ENCODE measurements around the gene LGALS3BP.
A peak's percentile ranks its signal among the peaks of the same experiment; 100 is the strongest.
"Not testable (repeated sequence)": the region's sequence is repeated elsewhere in the genome, so short reads cannot be mapped to it uniquely, and the experiment has no call there.

Gene LGALS3BP

GRCh38 chr17:78963378-78963777 is 16.3 kb downstream of the LGALS3BP start:
- no peak for DNase-seq (ENCODE audit: low spot score)

DNA sequence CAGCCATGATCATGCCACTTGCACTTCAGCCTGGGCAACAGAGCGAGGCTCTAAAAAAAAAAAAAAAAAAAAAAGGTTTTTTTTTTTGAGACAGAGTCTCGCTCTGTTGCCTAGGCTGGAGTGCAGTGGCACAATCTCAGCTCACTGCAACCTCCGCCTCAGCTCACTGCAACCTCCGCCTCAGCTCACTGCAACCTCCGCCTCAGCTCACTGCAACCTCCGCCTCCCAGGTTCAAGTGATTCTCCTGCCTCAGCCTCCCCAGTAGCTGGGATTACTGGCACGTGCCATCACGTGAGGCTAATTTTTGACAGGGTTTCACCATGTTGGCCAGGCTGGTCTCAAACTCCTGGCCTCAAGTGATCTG is 16.8 kb downstream of the LGALS3BP start:
- not testable (repeated sequence) for DNase-seq (ENCODE audit: low spot score)

DNA sequence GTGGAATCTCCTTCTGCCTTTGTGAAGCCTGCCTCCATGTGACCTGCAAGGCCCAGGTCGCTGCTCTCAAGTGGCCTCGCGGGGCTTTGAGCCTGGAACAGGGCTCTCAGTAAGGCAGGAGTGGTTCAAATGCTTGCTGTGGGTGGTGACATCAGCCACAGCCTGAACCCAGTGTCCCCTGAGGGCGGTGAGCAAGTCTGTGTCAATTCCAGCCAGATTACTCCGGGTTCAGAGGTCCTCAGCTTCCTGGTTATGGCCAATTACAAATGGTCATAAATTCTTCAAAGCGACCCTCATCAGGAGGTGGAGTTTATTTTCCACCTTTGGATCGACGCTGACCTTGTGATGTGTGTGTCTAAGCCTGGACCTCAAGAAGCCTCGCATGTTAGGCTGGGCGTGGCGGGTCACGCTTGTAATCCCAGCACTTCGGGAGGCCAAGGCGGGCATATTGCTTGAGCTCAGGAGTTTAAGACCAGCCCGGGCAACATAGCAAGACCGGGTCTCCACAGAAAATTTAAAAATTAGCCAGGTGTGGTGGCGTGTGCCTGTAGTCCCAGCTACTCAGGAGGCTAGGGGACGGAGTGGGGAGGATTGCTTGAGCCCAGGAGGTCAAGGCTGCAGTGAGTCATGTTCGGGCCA is 17.3 kb downstream of the LGALS3BP start:
- DNase-seq (ENCODE audit: low spot score) = peak; percentile 56

- DNase-seq (ENCODE audit: low spot score) = no peak
Observed at GRCh38 chr17:78961571-78961970, 18.2 kb downstream of the LGALS3BP start.

DNA sequence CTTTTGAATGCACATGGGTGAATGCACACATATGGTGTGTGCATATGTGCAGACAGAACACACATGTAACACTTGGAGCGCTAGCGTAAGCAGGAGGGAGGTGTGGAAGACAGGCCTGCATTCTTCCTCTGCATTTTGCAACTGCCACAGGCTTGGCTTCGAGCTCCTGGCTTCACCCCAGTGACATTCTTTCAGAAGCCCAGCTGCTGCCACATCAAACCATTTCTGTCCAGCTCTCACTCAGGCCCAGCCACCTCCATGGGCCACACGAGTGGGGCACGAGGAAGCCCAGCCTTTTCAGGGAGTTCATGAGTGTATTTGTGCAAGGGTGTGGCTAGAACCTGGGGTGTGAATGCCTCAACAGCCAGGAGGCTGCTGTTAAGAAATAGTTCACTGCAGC is 18.8 kb downstream of the LGALS3BP start:
- DNase-seq (ENCODE audit: low spot score) = no peak

GRCh38 chr17:78959803-78960202 is 19.9 kb downstream of the LGALS3BP start:
- DNase-seq (ENCODE audit: low spot score) = no peak

DNA sequence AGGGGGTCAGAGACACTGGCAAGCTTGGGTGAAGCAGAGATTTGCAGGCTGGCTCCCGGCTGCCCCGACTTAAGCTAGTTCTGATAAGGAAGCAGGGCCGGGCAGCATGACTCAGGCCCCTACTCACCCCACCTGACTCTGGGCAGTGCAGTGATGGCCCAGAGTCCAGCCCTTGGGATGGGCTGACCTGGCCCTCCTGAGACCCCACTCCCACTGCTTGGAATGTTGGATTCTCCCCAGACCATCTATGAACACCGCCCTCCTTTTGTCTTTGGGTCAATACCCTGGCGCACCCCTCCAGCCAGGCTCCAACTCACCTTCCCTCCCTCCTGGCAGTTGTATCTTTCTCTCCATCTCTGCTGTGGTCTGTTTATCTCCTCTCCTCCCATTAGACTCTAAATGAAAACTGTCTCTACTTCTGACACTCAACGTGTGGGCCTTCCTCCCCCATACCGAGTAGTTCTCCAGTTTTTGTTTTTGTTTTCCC is 21.0 kb downstream of the LGALS3BP start:
- DNase-seq (ENCODE audit: low spot score) = no peak

- DNase-seq (ENCODE audit: low spot score) = no peak
Observed at GRCh38 chr17:78957128-78957527, 22.6 kb downstream of the LGALS3BP start.

- no peak for DNase-seq (ENCODE audit: low spot score)
Observed at GRCh38 chr17:78956254-78956653, 23.5 kb downstream of the LGALS3BP start.

GRCh38 chr17:78954684-78955083 is 25.0 kb downstream of the LGALS3BP start:
- no peak for DNase-seq (ENCODE audit: low spot score)

GRCh38 chr17:78953356-78954350 is 26.1 kb downstream of the LGALS3BP start:
- peak; percentile 57 for DNase-seq (ENCODE audit: low spot score)

DNA sequence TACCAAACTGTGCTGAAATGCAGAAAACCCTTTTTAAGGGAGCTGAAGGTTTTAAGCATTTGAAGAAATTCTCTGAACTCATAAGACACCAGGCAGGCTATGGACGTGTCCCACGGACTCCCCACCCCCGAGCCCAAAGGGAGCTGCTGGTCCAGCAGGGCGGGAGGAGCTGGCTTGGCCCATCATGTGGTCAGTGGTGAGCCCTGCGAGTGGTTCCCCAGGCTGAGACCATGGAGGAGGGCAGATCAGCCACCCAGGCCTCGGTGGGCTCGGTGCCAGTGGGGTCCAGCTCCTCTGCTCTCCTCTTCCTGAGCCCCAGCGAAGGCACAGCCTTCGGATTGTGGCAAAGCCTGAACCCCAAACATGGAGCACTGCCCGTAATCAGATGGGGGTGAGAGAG is 27.0 kb downstream of the LGALS3BP start:
- DNase-seq (ENCODE audit: low spot score) = no peak

DNA sequence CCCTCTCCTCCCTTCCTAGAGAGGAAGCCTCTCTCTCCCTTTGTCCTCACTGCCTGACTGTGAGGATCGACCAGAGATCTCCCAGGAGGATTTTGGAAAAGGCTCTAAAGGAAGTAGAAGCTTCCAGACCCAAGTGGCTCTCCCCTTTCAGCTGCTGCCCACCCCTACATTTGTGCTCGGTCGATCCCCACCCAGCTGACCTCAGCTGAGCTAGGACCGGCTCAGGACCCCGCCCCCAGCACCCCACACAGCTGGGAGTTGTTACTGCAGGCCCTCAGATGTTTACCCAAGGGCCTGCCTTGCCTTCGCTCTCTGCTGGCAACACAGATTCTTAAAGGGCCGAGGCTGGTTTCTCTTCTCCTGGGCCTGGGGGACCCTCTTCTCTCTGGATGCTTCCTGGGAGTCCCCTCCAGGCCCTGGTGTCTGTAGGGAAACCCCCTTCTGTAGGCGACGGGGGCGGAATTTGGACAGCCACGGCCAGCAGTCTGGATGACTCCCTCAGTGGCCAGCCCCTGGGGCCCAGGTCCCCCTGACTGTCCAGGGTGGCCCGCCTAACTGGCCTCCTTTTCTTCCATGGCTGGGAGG is 27.7 kb downstream of the LGALS3BP start:
- peak; percentile 46 for DNase-seq (ENCODE audit: low spot score)

DNA sequence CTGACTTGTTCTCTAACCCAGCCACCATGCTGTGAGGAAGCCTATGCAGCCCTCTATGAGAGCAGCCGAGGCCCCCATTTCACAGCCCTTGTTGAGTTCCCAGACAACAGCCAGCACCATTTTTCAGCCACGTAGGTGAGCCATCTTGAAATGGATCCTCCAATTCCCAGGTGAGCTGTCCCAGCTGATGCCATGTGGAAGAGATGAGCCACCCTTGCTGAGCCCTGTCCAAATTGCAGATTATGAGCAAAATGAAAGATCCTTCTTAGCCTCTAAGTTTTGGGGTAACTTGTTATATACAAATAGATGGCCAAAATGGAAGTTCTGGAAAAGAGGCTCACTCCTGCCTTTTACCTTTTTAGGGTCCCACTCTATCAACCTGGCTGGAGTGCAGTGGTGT is 28.9 kb downstream of the LGALS3BP start:
- no peak for DNase-seq (ENCODE audit: low spot score)

DNA sequence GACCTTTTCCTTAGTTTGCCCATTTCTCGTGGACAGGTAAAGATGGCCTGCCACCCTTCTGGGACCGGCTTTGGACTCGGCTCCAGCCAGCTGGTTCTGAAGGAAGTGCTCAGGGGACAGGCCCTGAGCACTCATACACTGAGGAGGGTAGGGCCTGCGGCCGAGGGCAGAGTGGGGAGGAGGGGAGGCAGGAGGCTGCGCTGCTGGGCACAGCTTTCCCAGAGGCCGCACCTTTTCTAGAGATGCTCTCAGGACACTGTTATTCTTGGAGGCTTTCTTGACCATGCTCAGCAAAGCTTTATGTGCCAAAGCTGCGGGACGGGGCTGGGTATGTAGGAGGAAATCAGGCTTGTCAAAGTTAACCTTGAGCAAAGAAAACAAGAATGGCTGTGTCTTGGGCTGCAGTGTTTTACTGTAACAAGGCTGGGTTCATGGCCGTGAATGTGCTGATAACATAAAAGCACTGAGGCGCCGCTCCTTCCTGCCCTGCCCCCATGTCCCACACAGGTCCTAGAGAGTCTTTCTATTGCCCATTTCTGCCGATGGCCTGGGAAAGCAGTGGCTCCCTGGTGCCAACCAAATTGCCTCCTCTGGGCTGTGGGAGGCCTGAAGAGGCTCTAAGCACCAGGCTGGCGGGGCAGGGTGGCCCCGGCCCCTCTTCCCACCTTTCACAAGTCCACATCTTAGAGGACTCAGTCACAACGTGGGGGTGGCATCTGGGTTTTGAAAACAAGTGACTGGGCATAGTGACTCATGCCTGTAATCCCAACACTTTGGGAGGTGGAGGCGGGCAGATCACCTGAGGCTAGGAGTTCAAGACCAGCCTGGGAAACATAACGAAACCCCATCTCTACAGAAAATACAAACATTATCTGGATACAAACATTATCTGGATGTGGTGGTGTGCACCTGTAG is 32.2 kb downstream of the LGALS3BP start:
- DNase-seq (ENCODE audit: low spot score) = no peak

DNA sequence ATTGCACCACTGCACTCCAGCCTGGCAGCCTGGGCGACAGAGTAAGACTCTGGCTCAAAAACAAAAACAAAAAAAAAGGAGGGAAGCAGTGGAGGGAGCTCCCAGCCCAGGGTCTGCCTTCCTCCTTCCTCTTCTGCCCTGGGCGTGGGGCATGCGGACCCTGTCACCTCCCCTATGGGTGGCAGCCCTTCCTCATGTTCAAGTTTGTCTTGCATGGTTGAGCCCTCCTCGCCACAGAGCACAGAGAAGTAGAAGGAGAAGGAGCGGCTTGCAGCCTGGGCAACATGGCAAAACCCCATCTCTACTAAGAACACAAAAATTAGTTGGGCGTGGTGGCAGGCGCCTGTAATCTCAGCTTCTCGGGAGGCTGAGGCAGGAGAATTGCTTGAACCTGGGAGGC is 33.1 kb downstream of the LGALS3BP start:
- no peak for DNase-seq (ENCODE audit: low spot score)

- DNase-seq (ENCODE audit: low spot score) = no peak
Observed at GRCh38 chr17:78946131-78946530, 33.6 kb downstream of the LGALS3BP start.

DNA sequence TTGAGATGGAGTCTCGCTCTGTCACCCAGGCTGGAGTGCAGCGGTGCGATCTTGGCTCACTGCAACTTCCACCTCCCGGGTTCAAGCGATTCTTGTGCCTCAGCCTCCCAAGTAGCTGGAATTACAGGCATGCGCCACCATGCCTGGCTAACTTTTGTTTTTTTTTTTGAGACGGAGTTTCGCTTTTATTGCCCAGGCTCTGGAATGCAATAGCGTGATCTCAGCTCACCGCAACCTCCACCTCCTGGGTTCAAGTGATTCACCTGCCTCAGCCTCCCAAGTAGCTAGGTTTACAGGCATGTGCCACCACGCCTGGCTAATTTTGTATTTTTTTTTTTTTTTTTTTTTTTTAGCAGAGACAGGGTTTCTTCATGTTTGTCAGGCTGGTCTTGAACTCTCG is 34.3 kb downstream of the LGALS3BP start:
- DNase-seq (ENCODE audit: low spot score) = not testable (repeated sequence)

- DNase-seq (ENCODE audit: low spot score) = no peak
Observed at GRCh38 chr17:78944956-78945355, 34.8 kb downstream of the LGALS3BP start.

DNA sequence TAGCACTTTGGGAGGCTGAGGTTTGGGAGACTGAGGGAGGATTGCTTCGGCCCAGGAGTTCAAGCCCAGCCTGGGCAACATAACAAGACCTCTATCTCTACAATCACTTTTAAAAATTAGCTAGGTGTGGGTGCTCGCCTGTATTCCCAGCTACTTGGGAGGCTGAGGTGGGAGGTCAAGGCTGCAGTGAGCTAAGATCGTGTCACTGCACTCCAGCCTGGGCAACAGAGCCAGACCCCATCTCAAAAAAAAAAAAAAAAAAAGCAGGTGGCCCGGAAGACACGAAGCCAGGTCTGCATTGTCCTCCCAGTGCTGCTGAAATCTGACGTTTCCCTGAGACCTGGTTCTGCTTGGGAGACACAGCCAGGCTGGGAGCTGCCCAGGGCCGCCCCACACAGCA is 35.7 kb downstream of the LGALS3BP start:
- DNase-seq (ENCODE audit: low spot score) = no peak

GRCh38 chr17:78940708-78941107 is 39.0 kb downstream of the LGALS3BP start:
- DNase-seq (ENCODE audit: low spot score) = peak; percentile 52

DNA sequence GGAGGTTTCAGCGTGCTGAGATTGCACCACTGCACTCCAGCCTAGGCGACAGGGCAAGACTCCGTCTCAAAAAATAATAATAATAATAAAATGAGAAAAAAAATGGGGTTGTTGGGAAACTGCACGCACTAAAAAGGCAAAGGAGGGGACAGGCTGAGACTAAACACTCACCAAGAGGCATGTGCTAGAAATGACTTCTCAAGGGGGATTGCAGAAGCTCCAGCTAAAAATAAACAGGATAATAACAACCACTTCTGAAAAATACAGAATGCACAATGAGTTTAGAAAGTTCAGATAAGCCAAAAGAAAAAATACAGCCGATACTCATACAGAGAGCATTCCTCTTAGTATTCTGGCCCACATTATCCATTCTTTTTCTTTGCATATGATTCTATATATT is 39.5 kb downstream of the LGALS3BP start:
- no peak for DNase-seq (ENCODE audit: low spot score)

Data from ecto neural progenitor cell (in vitro differentiated cells).